PFSK-1 (cell line): ENCODE data around the gene EIF3D.

Experiments
- POLR2AphosphoS5 ChIP-seq: IDR thresholded peaks from 2 replicates; pipeline ENCODE4 v1.6.1; 2012; ENCODE audit warnings: low read depth, mild to moderate bottlenecking, control low read depth, low read length, moderate library complexity
- REST ChIP-seq, 2 experiments: IDR thresholded peaks; 2 replicates each; pipeline versions ENCODE4 v1.6.1 to v1.8.0; 2011 to 2012; ENCODE audit warnings: low read depth in 2 of 2, low read length in 2 of 2, control low read depth in 1 of 2, inconsistent platforms in 1 of 2, mild to moderate bottlenecking in 1 of 2, moderate library complexity in 1 of 2; ENCODE audit not compliant: insufficient read depth in 1 of 2
- SIN3A ChIP-seq: IDR thresholded peaks from 2 replicates; pipeline ENCODE4 v1.6.1; 2012; ENCODE audit warnings: mild to moderate bottlenecking, low read length, moderate library complexity, borderline replicate concordance; ENCODE audit not compliant: insufficient read depth

DNA sequence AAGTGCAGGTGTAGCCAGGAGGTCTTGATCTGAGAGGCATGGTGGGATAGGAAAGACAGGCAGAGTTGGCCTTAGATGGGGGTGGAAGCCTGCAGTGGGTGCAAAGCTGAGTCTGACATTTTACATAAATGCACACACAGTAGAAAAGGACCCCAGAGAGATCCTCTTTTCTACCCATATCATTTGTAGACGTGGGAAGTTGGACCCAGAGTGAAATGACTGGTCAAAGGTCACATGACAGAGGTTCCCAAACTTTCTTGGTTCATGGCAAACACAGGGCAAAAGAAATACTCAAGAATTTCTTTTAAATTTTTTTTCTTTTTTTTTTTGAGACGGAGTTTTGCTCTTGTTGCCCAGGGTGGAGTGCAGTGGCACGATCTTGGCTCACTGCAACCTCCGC, 16.0 kb downstream of the EIF3D start:
- TF ChIP-seq REST (IDR thresholded peaks at IDR 0.05; ENCODE audit: insufficient read depth in 1 of 2, low read depth in 2 of 2, low read length in 2 of 2) = no peak
- no peak for TF ChIP-seq POLR2AphosphoS5
- no peak for TF ChIP-seq SIN3A
